Fibroblast of lung (primary cell): ENCODE measurements around the gene PCDHGA1. TPM values are rescaled to one million over a fixed set of nuclear protein-coding genes. Genes with fewer than 3 reads are reported as not detected.

Source experiments
- DNase-seq, 2 donors: peaks; one replicate each; pipeline versions ENCODE4 v3.0.0 to v3.0.0-alpha.2; 2010; ENCODE audit warnings: low read depth in 2 of 2
- H2AFZ ChIP-seq: 2 replicates; pipeline ENCODE4 v1.5.1; 2012; ENCODE audit warnings: low read length, control low read depth, inconsistent platforms
- H3K27ac ChIP-seq: 2 replicates; pipeline ENCODE4 v1.5.1; 2011; ENCODE audit warnings: low read length, control low read depth; ENCODE audit not compliant: insufficient read depth
- H3K27me3 ChIP-seq: 2 replicates; pipeline ENCODE4 v1.5.1; 2011; ENCODE audit warnings: mild to moderate bottlenecking, low read length; ENCODE audit not compliant: control insufficient read depth, insufficient read depth
- H3K36me3 ChIP-seq: 2 replicates; pipeline ENCODE4 v1.5.1; 2011; ENCODE audit warnings: low read length; ENCODE audit not compliant: control insufficient read depth, insufficient read depth
- H3K4me1 ChIP-seq: 2 replicates; pipeline ENCODE4 v1.5.1; 2011; ENCODE audit warnings: low read length; ENCODE audit not compliant: control insufficient read depth, insufficient read depth; ENCODE audit errors: extremely low read depth
- H3K4me2 ChIP-seq: 2 replicates; pipeline ENCODE4 v1.5.1; 2011; ENCODE audit warnings: low read length, control low read depth; ENCODE audit not compliant: insufficient read depth; ENCODE audit errors: extremely low read depth
- H3K4me3 ChIP-seq, 4 experiments: fragments of 200-600 bp in 1 of 4; sonication (generic) in 1 of 4; replicated peaks in 1 of 4; 2 replicates each; pipeline ENCODE4 v1.5.1; 2011 to 2016; ENCODE audit warnings: low read length in 4 of 4, low read depth in 3 of 4, mild to moderate bottlenecking in 3 of 4, control low read depth in 2 of 4, inconsistent platforms in 1 of 4, mixed read lengths in 1 of 4; ENCODE audit not compliant: insufficient read depth in 1 of 4; ENCODE audit errors: control extremely low read depth in 1 of 4
- H3K79me2 ChIP-seq: 2 replicates; pipeline ENCODE4 v1.5.1; 2012; ENCODE audit warnings: mild to moderate bottlenecking, low read length, inconsistent platforms; ENCODE audit not compliant: control insufficient read depth, insufficient read depth
- H3K9ac ChIP-seq: 2 replicates; pipeline ENCODE4 v1.5.1; 2011; ENCODE audit warnings: mild to moderate bottlenecking, low read length, control low read depth; ENCODE audit not compliant: insufficient read depth
- H3K9me3 ChIP-seq: 2 replicates; pipeline ENCODE4 v1.5.1; 2012; ENCODE audit warnings: low read depth, low read length; ENCODE audit not compliant: control insufficient read depth, insufficient read depth
- H4K20me1 ChIP-seq: 2 replicates; pipeline ENCODE4 v1.5.1; 2011; ENCODE audit warnings: low read length; ENCODE audit not compliant: control insufficient read depth, insufficient read depth; ENCODE audit errors: extremely low read depth
- EZH2 ChIP-seq: IDR thresholded peaks from 2 replicates; pipeline ENCODE4 v1.5.1; 2012; ENCODE audit warnings: low read length, control low read depth, mild to moderate bottlenecking; ENCODE audit errors: missing control alignments
- polyA plus RNA-seq, 2 donors: library from polyadenylated mRNA; depleted of rRNA in 1 of 2; stranded (reverse) in 1 of 2; unstranded in 1 of 2; fragments of >200 nt; gene quantifications; 2 replicates each; pipeline ENCODE4 v1.2.1, GENCODE V29; 2011 to 2012; ENCODE audit warnings: missing spikeins in 1 of 2
- total RNA-seq: library from RNA; depleted of rRNA; stranded (reverse); fragments of >200 nt; gene quantifications from 2 replicates; pipeline ENCODE4 v1.2.1, GENCODE V29; 2014
- TF ChIP-seq, protein P1 (sequence below), 2 donors: IDR thresholded peaks in 1 of 2; conservative IDR thresholded peaks in 1 of 2; 1 replicate in 1 of 2; 2 replicates in 1 of 2; pipeline ENCODE4 v1.5.1; 2011 to 2012; ENCODE audit warnings: low read length in 2 of 2, control low read depth in 1 of 2, inconsistent platforms in 1 of 2, low read depth in 1 of 2, mild to moderate bottlenecking in 1 of 2

Gene PCDHGA1
- total and polyA plus RNA-seq, 2 donors (not counting 1 experiment from before 2014, with no cell fraction given): 1.6 to 1.8 TPM

DNA sequence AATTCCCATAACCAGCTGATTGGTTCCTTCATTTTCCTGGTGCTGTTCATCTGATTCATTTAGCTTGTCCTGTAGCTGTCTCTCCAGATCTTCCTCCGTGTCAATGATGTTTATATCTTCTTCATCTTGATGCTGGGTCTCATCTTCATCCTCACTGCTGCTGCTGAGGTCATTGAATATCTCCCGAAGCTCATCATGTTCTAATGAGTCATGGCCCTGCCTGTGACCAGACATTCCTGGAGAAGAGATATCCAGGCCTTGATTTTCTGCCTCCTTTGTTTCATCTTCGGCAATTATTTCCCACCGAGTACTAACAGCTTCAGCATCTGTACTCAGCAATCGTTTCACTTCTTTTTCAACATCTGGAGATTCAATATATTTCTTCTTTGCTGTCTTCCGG is 11.1 kb upstream of the PCDHGA1 start:
- H3K4me3 ChIP-seq: peak overlapping the region in 2 of 4 experiments; percentile 89 to 99
- TF ChIP-seq EZH2: no peak
- H3K36me3 ChIP-seq: peaks cover 5% of the 10 kb centered on the region
- H3K79me2 ChIP-seq: peaks cover 25% of the 10 kb centered on the region
- no peaks in the 10 kb centered on the region for H4K20me1 ChIP-seq
- DNase-seq: no peak
- H3K4me2 ChIP-seq: no peak overlapping the region
- no peaks in the 10 kb centered on the region for H3K4me1 ChIP-seq
- H3K9ac ChIP-seq: no peak overlapping the region
- H3K27ac ChIP-seq: no peak overlapping the region
- H2AFZ ChIP-seq: no peak overlapping the region
- no peaks in the 10 kb centered on the region for H3K27me3 ChIP-seq
- H3K9me3 ChIP-seq: peaks cover 12% of the 10 kb centered on the region

DNA sequence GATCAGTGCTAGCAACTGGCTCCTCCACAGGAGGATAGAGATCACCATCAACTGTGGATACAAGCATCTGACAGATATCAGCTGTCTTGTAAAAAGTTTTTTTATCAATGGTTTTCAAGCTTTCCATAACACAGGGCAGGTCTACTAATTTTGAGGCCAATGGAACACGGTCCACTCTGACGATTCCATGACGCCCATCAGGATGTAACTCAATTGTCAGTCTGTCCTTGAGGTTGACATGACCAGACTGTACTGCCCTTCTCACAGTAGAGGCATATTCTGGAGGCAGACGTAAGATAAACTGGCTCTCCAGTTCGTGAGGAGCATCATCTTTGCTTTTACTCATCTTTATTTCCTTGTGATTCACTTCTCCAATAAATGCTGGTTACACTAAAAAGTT is 10.6 kb upstream of the PCDHGA1 start:
- Histone ChIP-seq H3K4me2 (peak overlapping the region; percentile 63), H3K27me3 (no peaks in the 10 kb centered on the region), H3K27ac (no peak overlapping the region), H2AFZ (no peak overlapping the region), H3K4me3 (peak overlapping the region; percentile 89 to 99 (median 93)), H3K4me1 (no peaks in the 10 kb centered on the region), H3K9me3 (peaks cover 12% of the 10 kb centered on the region), H4K20me1 (no peaks in the 10 kb centered on the region), H3K79me2 (peaks cover 25% of the 10 kb centered on the region), H3K36me3 (peaks cover 5% of the 10 kb centered on the region), H3K9ac (no peak overlapping the region)
- no peak for DNase-seq
- TF ChIP-seq, protein P1, sequence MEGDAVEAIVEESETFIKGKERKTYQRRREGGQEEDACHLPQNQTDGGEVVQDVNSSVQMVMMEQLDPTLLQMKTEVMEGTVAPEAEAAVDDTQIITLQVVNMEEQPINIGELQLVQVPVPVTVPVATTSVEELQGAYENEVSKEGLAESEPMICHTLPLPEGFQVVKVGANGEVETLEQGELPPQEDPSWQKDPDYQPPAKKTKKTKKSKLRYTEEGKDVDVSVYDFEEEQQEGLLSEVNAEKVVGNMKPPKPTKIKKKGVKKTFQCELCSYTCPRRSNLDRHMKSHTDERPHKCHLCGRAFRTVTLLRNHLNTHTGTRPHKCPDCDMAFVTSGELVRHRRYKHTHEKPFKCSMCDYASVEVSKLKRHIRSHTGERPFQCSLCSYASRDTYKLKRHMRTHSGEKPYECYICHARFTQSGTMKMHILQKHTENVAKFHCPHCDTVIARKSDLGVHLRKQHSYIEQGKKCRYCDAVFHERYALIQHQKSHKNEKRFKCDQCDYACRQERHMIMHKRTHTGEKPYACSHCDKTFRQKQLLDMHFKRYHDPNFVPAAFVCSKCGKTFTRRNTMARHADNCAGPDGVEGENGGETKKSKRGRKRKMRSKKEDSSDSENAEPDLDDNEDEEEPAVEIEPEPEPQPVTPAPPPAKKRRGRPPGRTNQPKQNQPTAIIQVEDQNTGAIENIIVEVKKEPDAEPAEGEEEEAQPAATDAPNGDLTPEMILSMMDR (conservative IDR thresholded peaks at IDR 0.05 in 1 of 2, IDR thresholded peaks at IDR 0.05 in 1 of 2; ENCODE audit: low read depth in 1 of 2, low read length in 2 of 2): no peak
- no peak for TF ChIP-seq EZH2

DNA sequence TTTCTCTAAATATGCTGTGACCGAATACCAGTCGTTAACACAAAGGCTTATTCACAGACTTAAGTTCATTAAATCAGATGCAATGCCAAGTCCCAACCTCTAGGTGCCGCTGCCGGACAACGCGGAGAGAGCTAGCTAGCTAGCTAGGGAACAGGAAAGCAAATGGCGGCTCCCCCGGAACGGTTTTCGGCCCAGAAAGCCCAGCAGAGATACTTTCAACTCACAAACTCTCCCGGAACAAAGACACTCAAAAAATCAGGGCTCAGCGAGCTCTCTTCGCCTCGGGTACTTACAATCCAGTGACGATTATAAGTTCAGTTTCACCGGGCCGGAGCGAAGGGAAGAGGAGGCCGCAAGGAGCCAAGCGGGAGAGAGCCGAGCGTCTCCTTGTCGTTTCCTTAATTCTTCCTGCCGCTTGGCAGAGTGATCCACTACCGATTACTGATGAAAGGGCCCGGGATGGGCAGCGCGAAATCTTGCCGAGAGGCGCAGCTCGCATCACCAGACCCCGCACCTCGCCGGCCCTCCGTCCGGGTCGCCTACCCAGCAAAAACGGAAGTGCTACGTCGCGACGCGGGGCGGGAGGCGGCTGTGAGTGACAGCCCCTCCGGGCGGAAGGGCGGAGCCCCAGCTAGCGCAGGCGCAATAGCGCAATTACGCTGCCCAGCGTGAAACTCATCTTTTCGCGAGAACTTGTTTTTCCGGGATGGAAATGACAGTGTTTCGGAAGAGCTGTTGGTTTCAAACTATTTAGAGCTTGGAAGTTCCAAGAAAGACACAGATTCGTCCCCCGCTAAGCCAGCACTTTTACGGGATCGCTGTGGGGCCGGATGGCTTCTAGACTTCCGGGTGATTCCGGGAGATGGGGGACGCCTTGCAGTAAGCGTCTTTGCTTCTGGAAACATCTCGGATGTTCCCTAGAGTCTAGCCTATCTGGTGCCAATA is 9.8 kb upstream of the PCDHGA1 start, which contains the start of gene TAF7:
TSS of gene TAF7 (minus strand) at position 560 of the 945 bp plus-strand sequence. CDS start 740 bp downstream, outside the sequence.
- DNase-seq: peak; percentile 88 to 95
- Histone ChIP-seq H4K20me1 (no peaks in the 10 kb centered on the region), H3K4me3 (peak within 1 kb of the TSS; percentile 89 to 99 (median 93)), H3K27ac (peak within 1 kb of the TSS; percentile 100), H3K36me3 (peaks cover 5% of the 10 kb centered on the region), H3K4me1 (no peaks in the 10 kb centered on the region), H3K9me3 (peaks cover 12% of the 10 kb centered on the region), H3K4me2 (peak within 1 kb of the TSS; percentile 73), H3K79me2 (peaks cover 25% of the 10 kb centered on the region), H2AFZ (peak within 1 kb of the TSS; percentile 99), H3K27me3 (no peaks in the 10 kb centered on the region), H3K9ac (peak within 1 kb of the TSS; percentile 93)
- no peak for TF ChIP-seq EZH2
- TF ChIP-seq, protein P1 (conservative IDR thresholded peaks at IDR 0.05 in 1 of 2, IDR thresholded peaks at IDR 0.05 in 1 of 2; ENCODE audit: low read depth in 1 of 2, low read length in 2 of 2): peak; percentile 79 to 95
